ENCODE results near the gene EGFLAM.

- TF ChIP-seq, protein P1, sequence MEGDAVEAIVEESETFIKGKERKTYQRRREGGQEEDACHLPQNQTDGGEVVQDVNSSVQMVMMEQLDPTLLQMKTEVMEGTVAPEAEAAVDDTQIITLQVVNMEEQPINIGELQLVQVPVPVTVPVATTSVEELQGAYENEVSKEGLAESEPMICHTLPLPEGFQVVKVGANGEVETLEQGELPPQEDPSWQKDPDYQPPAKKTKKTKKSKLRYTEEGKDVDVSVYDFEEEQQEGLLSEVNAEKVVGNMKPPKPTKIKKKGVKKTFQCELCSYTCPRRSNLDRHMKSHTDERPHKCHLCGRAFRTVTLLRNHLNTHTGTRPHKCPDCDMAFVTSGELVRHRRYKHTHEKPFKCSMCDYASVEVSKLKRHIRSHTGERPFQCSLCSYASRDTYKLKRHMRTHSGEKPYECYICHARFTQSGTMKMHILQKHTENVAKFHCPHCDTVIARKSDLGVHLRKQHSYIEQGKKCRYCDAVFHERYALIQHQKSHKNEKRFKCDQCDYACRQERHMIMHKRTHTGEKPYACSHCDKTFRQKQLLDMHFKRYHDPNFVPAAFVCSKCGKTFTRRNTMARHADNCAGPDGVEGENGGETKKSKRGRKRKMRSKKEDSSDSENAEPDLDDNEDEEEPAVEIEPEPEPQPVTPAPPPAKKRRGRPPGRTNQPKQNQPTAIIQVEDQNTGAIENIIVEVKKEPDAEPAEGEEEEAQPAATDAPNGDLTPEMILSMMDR (conservative IDR thresholded peaks at IDR 0.05; ENCODE audit: low read depth in 2 of 2): no peak
- TF ChIP-seq STAT1 (IDR thresholded peaks at IDR 0.05; ENCODE audit: unreplicated experiment) (no peak), EZH2phosphoT487 (IDR thresholded peaks at IDR 0.05; ENCODE audit: unreplicated experiment) (no peak), ZNF114 (CRISPR knock-in tag; IDR thresholded peaks at IDR 0.05) (no peak), EZH2 (IDR thresholded peaks at IDR 0.05; ENCODE audit: low read depth, unreplicated experiment) (no peak), POLR2AphosphoS5 (IDR thresholded peaks at IDR 0.05; ENCODE audit: low read depth) (no peak), NANOG (IDR thresholded peaks at IDR 0.05; ENCODE audit: borderline replicate concordance) (no peak), JUNB (IDR thresholded peaks at IDR 0.05; ENCODE audit: unreplicated experiment) (no peak), CREB1 (CRISPR knock-in tag; IDR thresholded peaks at IDR 0.05; ENCODE audit: low read depth) (no peak), ZNF331 (CRISPR knock-in tag; IDR thresholded peaks at IDR 0.05; ENCODE audit: low read depth) (no peak)
- TF ChIP-seq, protein P2, sequence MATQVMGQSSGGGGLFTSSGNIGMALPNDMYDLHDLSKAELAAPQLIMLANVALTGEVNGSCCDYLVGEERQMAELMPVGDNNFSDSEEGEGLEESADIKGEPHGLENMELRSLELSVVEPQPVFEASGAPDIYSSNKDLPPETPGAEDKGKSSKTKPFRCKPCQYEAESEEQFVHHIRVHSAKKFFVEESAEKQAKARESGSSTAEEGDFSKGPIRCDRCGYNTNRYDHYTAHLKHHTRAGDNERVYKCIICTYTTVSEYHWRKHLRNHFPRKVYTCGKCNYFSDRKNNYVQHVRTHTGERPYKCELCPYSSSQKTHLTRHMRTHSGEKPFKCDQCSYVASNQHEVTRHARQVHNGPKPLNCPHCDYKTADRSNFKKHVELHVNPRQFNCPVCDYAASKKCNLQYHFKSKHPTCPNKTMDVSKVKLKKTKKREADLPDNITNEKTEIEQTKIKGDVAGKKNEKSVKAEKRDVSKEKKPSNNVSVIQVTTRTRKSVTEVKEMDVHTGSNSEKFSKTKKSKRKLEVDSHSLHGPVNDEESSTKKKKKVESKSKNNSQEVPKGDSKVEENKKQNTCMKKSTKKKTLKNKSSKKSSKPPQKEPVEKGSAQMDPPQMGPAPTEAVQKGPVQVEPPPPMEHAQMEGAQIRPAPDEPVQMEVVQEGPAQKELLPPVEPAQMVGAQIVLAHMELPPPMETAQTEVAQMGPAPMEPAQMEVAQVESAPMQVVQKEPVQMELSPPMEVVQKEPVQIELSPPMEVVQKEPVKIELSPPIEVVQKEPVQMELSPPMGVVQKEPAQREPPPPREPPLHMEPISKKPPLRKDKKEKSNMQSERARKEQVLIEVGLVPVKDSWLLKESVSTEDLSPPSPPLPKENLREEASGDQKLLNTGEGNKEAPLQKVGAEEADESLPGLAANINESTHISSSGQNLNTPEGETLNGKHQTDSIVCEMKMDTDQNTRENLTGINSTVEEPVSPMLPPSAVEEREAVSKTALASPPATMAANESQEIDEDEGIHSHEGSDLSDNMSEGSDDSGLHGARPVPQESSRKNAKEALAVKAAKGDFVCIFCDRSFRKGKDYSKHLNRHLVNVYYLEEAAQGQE (IDR thresholded peaks at IDR 0.05; ENCODE audit: unreplicated experiment): no peak
- TF ChIP-seq, protein P3, sequence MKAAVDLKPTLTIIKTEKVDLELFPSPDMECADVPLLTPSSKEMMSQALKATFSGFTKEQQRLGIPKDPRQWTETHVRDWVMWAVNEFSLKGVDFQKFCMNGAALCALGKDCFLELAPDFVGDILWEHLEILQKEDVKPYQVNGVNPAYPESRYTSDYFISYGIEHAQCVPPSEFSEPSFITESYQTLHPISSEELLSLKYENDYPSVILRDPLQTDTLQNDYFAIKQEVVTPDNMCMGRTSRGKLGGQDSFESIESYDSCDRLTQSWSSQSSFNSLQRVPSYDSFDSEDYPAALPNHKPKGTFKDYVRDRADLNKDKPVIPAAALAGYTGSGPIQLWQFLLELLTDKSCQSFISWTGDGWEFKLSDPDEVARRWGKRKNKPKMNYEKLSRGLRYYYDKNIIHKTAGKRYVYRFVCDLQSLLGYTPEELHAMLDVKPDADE (IDR thresholded peaks at IDR 0.05): no peak
- TF ChIP-seq, protein P4, sequence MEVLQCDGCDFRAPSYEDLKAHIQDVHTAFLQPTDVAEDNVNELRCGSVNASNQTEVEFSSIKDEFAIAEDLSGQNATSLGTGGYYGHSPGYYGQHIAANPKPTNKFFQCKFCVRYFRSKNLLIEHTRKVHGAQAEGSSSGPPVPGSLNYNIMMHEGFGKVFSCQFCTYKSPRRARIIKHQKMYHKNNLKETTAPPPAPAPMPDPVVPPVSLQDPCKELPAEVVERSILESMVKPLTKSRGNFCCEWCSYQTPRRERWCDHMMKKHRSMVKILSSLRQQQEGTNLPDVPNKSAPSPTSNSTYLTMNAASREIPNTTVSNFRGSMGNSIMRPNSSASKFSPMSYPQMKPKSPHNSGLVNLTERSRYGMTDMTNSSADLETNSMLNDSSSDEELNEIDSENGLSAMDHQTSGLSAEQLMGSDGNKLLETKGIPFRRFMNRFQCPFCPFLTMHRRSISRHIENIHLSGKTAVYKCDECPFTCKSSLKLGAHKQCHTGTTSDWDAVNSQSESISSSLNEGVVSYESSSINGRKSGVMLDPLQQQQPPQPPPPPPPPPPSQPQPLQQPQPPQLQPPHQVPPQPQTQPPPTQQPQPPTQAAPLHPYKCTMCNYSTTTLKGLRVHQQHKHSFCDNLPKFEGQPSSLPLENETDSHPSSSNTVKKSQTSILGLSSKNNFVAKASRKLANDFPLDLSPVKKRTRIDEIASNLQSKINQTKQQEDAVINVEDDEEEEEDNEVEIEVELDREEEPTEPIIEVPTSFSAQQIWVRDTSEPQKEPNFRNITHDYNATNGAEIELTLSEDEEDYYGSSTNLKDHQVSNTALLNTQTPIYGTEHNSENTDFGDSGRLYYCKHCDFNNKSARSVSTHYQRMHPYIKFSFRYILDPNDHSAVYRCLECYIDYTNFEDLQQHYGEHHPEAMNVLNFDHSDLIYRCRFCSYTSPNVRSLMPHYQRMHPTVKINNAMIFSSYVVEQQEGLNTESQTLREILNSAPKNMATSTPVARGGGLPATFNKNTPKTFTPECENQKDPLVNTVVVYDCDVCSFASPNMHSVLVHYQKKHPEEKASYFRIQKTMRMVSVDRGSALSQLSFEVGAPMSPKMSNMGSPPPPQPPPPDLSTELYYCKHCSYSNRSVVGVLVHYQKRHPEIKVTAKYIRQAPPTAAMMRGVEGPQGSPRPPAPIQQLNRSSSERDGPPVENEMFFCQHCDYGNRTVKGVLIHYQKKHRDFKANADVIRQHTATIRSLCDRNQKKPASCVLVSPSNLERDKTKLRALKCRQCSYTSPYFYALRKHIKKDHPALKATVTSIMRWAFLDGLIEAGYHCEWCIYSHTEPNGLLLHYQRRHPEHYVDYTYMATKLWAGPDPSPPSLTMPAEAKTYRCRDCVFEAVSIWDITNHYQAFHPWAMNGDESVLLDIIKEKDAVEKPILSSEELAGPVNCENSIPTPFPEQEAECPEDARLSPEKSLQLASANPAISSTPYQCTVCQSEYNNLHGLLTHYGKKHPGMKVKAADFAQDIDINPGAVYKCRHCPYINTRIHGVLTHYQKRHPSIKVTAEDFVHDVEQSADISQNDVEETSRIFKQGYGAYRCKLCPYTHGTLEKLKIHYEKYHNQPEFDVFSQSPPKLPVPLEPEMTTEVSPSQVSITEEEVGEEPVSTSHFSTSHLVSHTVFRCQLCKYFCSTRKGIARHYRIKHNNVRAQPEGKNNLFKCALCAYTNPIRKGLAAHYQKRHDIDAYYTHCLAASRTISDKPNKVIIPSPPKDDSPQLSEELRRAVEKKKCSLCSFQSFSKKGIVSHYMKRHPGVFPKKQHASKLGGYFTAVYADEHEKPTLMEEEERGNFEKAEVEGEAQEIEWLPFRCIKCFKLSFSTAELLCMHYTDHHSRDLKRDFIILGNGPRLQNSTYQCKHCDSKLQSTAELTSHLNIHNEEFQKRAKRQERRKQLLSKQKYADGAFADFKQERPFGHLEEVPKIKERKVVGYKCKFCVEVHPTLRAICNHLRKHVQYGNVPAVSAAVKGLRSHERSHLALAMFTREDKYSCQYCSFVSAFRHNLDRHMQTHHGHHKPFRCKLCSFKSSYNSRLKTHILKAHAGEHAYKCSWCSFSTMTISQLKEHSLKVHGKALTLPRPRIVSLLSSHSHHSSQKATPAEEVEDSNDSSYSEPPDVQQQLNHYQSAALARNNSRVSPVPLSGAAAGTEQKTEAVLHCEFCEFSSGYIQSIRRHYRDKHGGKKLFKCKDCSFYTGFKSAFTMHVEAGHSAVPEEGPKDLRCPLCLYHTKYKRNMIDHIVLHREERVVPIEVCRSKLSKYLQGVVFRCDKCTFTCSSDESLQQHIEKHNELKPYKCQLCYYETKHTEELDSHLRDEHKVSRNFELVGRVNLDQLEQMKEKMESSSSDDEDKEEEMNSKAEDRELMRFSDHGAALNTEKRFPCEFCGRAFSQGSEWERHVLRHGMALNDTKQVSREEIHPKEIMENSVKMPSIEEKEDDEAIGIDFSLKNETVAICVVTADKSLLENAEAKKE (CRISPR knock-in tag; IDR thresholded peaks at IDR 0.05): no peak
Measured at GRCh38 chr5:38228914-38229313, 29.4 kb upstream of the EGFLAM start.

All from GM23338 (cell line).